Pancreas (tissue), 10 donors: ENCODE measurements around the gene ELP1. TPM values are rescaled to one million over a fixed set of nuclear protein-coding genes. Genes with fewer than 3 reads are reported as not detected.

Experiments
- ATAC-seq, 4 donors: fragments of 200-7000 bp; cut with Tn5 transposase; one replicate each; pipeline versions ENCODE4 v1.8.0 to v1.9.1; 2020; ENCODE audit warnings: mild to moderate bottlenecking in 4 of 4, moderate library complexity in 4 of 4
- DNase-seq, 6 donors: peaks; one replicate each; pipeline ENCODE4 v3.0.0-alpha.2; 2020
- FAIRE-seq: peaks from 2 replicates; lab custom pipeline; 2012; peaks lifted over from hg19 to GRCh38; lab: Jason Lieb, UNC
- H3K27ac ChIP-seq, 4 donors: fragments of 200-600 bp; sonication (generic); 1 replicate in 3 of 4; 2 replicates in 1 of 4; pipeline versions ENCODE4 v1.5.0 to v1.8.0; 2020
- H3K27me3 ChIP-seq, 4 donors: fragments of 200-600 bp; one replicate each; pipeline ENCODE4 v1.8.0; 2021
- H3K36me3 ChIP-seq, 3 donors: fragments of 200-600 bp; sonication (generic) in 1 of 3; one replicate each; pipeline versions ENCODE4 v1.5.0 to v1.8.0; 2020 to 2021
- H3K4me1 ChIP-seq, 3 donors: fragments of 200-600 bp; one replicate each; pipeline ENCODE4 v1.8.0; 2021
- H3K4me3 ChIP-seq, 4 donors: fragments of 200-600 bp; sonication (generic) in 2 of 4; one replicate each; pipeline versions ENCODE4 v1.5.0 to v1.8.0; 2020 to 2021
- H3K9me3 ChIP-seq, 4 donors: fragments of 200-600 bp; one replicate each; pipeline ENCODE4 v1.8.0; 2021
- CTCF ChIP-seq, 4 donors: fragments of 200-600 bp; sonication (generic) in 3 of 4; IDR thresholded peaks; one replicate each; pipeline versions ENCODE4 v1.5.0 to v1.8.0; 2021; ENCODE audit warnings: antibody characterized with exemption in 4 of 4
- WGBS, 2 donors: extraction: QIAGEN DNeasy Blood & Tissue Kit; methylation state at CpG; one replicate each; pipeline ENCODE4 v1.1.7; 2013; 5-methylcytosine and 5-hydroxymethylcytosine counted together
- intact Hi-C, 3 donors: fragments of 100-400 bp; cut with DNase I; formaldehyde crosslinking; loops; one replicate each; pipeline versions ENCODE4 v1.11.1 to v1.14.2; 2022
- polyA plus RNA-seq, 2 donors: library from polyadenylated mRNA; stranded (reverse); fragments of 200-250 nt; gene quantifications; one replicate each; pipeline ENCODE4 v1.2.3, GENCODE V29; 2013
- total RNA-seq, 6 donors: library from RNA; stranded (reverse); fragmentation: NEBNext Ultra II Directional in 4 of 6; extraction: Animal tissue kit (Norgen Biotek cat#: 25700) in 4 of 6; gene quantifications; one replicate each; pipeline versions ENCODE4 v1.2.1 to v1.2.4, GENCODE V29; 2021 to 2023
- donor health status: healthy with polysubstance abuse.
- donor health status: DM: no; HTN: no; CAD: no; lungs with moderate emphysema.
- donor health status: DM: no; HTN: no; CAD: no.
- donor health status: control.
- donor health status: control.
- donor health status: Bipolar disorder and iron deficiency.
- donor health status: DM: yes; HTN: yes; CAD: no.
- donor health status: DM: no; HTN: no; CAD: no.
- donor health status: DM: no; HTN: no; CAD: no.
- donor health status: DM: yes; HTN: yes; CAD: no.

Gene ELP1
- total and polyA plus RNA-seq, 8 donors: 6.9 to 19.2 (median 10.0) TPM

GRCh38 chr9:108836781-108837180 is 97.1 kb downstream of the ELP1 start:
- FAIRE-seq (no peak), DNase-seq (no peak), ATAC-seq (no peak)
- intact Hi-C loops: no loop called here
- no peak for TF ChIP-seq CTCF (IDR thresholded peaks at IDR 0.05)
- Histone ChIP-seq H3K27ac (no peak overlapping the region), H3K4me1 (no peaks in the 10 kb centered on the region), H3K4me3 (no peak overlapping the region), H3K27me3 (no peaks in the 10 kb centered on the region), H3K9me3 (no peaks in the 10 kb centered on the region), H3K36me3 (no peaks in the 10 kb centered on the region)
- 57 to 69% methylated on average over 5 of the region's 5 CpGs for WGBS, 2 donors

GRCh38 chr9:108836319-108836718 is 97.6 kb downstream of the ELP1 start:
- no peak for FAIRE-seq

GRCh38 chr9:108835831-108836230 is 98.1 kb downstream of the ELP1 start:
- no peak for TF ChIP-seq CTCF (IDR thresholded peaks at IDR 0.05)
- H3K9me3 ChIP-seq: no peaks in the 10 kb centered on the region
- H3K36me3 ChIP-seq: no peaks in the 10 kb centered on the region
- intact Hi-C loops: no loop called here
- ATAC-seq (peak in 1 of 4 donors; percentile 22), FAIRE-seq (no peak), DNase-seq (no peak)
- no peak overlapping the region for H3K27ac ChIP-seq
- WGBS, 2 donors: 73 to 74% methylated on average over 7 of the region's 7 CpGs
- H3K27me3 ChIP-seq: no peaks in the 10 kb centered on the region
- H3K4me1 ChIP-seq: no peaks in the 10 kb centered on the region
- H3K4me3 ChIP-seq: no peak overlapping the region

More at GRCh38 chr9:108836319-108836718, 97.6 kb downstream of the ELP1 start:
- no peak overlapping the region for H3K27ac ChIP-seq
- 79% methylated on average over 9 of the region's 9 CpGs for WGBS, 2 donors
- DNase-seq (no peak), ATAC-seq (no peak)
- intact Hi-C loops: no loop called here
- H3K36me3 ChIP-seq: no peaks in the 10 kb centered on the region
- no peaks in the 10 kb centered on the region for H3K4me1 ChIP-seq
- no peaks in the 10 kb centered on the region for H3K27me3 ChIP-seq
- no peak overlapping the region for H3K4me3 ChIP-seq
- no peak for TF ChIP-seq CTCF (IDR thresholded peaks at IDR 0.05)
- no peaks in the 10 kb centered on the region for H3K9me3 ChIP-seq

DNA sequence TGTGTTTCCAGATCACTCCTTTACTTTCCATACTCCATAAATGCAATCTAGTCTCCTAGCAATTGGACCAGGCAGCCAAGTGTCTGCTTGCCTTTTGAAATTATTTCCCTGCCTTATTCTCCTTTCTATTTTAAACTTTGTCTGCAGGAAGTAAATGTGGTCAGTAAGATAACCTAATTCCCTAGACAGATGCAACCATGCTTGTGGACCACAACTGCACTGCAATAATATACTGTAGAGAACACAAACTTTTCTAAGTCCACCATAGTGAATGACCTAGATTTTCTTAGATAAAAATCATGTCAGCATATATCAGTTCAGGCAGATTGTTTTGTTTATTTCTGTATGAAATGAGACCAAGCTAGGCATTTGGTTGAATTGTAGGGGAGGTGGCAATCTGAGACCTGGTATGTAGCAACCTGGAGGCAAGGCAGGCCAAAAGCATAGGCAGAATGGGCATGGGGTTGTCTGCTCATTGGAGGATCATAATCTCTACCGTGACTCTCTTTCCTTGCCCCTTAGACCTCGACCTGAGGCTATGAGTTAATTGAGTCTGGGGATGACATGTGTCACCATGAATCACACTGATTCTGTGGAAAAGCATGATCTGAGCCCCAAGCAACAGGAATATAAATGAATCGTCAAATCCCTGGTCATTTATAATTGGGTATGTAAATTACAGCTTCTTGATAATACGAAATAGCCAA is 98.8 kb downstream of the ELP1 start:
- TF ChIP-seq CTCF (IDR thresholded peaks at IDR 0.05): no peak
- Histone ChIP-seq H3K27ac (no peak overlapping the region), H3K27me3 (no peaks in the 10 kb centered on the region), H3K4me1 (no peaks in the 10 kb centered on the region), H3K36me3 (no peaks in the 10 kb centered on the region), H3K9me3 (no peaks in the 10 kb centered on the region), H3K4me3 (no peak overlapping the region)
- WGBS, 2 donors: 50 to 58% methylated on average over 4 of the region's 4 CpGs
- no peak for FAIRE-seq
- ATAC-seq: peak in 1 of 4 donors; percentile 54
- no peak for DNase-seq
- intact Hi-C loops: no loop called here

DNA sequence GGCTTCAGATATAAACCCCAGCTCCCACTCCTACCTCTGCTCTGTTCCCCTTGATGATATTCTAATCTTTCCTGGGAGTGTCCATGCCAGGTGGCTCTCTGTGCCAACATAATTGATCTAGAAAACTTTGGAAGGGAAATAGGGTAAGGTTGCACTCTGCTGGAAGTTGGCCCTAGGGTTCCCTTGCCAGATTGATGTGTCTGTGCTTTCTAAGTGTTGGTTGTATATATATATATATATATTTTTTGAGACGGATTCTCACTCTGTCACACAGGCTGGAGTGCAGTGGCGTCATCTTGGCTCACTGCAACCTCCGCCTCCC is 101.8 kb downstream of the ELP1 start:
- Histone ChIP-seq H3K4me1 (no peaks in the 10 kb centered on the region), H3K4me3 (no peak overlapping the region), H3K9me3 (no peaks in the 10 kb centered on the region), H3K27ac (no peak overlapping the region), H3K27me3 (no peaks in the 10 kb centered on the region), H3K36me3 (no peaks in the 10 kb centered on the region)
- intact Hi-C loops: no loop called here
- ATAC-seq: no peak
- no peak for FAIRE-seq
- WGBS, 2 donors: 90 to 98% methylated on average over 3 of the region's 3 CpGs
- no peak for DNase-seq
- TF ChIP-seq CTCF (IDR thresholded peaks at IDR 0.05): no peak
